A673 (cell line): ENCODE measurements around the gene AADACL4.

Experiments
- CTCF ChIP-seq: fragments of 300-800, 200-600 bp; sonication (generic); conservative IDR thresholded peaks from 2 replicates; pipeline ENCODE4 v1.5.1; 2017; ENCODE audit warnings: low read depth, mild to moderate bottlenecking, antibody characterized with exemption, low read length, moderate library complexity, mixed read lengths
- EZH2 ChIP-seq: fragments of 200-600 bp; sonication (generic); IDR thresholded peaks from 2 replicates; pipeline ENCODE4 v1.6.1; 2017; ENCODE audit warnings: borderline replicate concordance, low read depth, mild to moderate bottlenecking, mixed read lengths, antibody characterized with exemption, low read length; ENCODE audit not compliant: poor library complexity, severe bottlenecking

- TF ChIP-seq CTCF (no peak), EZH2 (no peak)
Observed at GRCh38 chr1:12665511-12665910, 21.6 kb downstream of the AADACL4 start.
